ENCODE measurements around the gene EEFSEC. TPM values are rescaled to one million over a fixed set of nuclear protein-coding genes. Genes with fewer than 3 reads are reported as not detected.

Gene EEFSEC
- polyA plus RNA-seq, 1 donor from 2014 or later, result 4.6 TPM

DNA sequence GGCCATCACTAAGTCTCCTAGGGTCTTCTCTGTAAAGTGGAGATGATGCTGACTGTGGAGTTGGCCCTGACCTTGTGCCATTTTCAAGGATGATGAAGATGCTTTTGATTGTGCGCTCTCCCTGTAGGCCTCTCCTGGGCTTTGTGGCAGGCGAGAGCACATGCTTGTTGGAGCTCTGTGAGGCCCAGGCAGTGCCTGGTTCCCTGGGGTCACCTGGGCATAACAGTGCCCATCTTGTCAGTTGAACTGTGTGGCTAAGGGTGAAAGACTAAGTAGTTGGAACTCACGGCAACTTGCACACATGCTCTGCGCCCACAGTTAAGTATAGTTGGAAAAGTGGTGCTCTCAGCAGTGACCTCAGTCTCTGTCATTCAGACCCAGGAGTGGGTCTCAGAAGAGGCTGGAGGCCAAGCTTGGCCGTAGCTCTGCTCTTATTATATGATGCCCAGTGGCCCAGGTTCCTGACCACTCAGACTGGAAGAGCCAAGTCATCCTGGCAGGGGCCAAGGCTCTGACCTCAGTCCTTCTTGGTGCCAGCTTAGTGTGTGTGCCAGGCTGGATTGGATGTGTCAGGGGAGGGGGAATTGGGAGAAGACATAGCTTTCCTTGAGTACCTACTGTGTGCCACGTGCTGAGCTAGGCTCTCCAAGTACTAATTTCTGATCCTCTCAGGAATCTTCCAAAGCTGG, 154.6 kb downstream of the EEFSEC start:
- Histone ChIP-seq H3K4me3 (ENCODE audit: low read length) (no peak overlapping the region), H3K9me2 (ENCODE audit: insufficient read depth, low read length) (no peaks in the 10 kb centered on the region), H3K36me3 (ENCODE audit: insufficient read depth, low read length) (no peaks in the 10 kb centered on the region), H3K27me3 (ENCODE audit: insufficient read depth, low read depth, low read length) (no peaks in the 10 kb centered on the region), H4K20me1 (ENCODE audit: insufficient read depth) (no peaks in the 10 kb centered on the region), H3K9me3 (ENCODE audit: low read length) (no peaks in the 10 kb centered on the region), H3K27ac (ENCODE audit: low read length) (no peak overlapping the region), H3K9ac (ENCODE audit: low read length) (no peak overlapping the region), H2AFZ (ENCODE audit: low read depth, low read length) (no peak overlapping the region), H3K79me2 (replicated peaks; ENCODE audit: insufficient read depth, low read length) (no peaks in the 10 kb centered on the region), H3K4me2 (ENCODE audit: low read length) (no peak overlapping the region), H3F3A (ENCODE audit: insufficient read depth, low read length, poor library complexity, severe bottlenecking) (no peaks in the 10 kb centered on the region)
- TF ChIP-seq EP300 (conservative IDR thresholded peaks at IDR 0.05; ENCODE audit: poor library complexity, severe bottlenecking) (no peak), SMC3 (conservative IDR thresholded peaks at IDR 0.05; ENCODE audit: poor library complexity) (no peak), TAF1 (IDR thresholded peaks at IDR 0.05; ENCODE audit: low read depth) (no peak), EZH2 (IDR thresholded peaks at IDR 0.05; ENCODE audit: borderline replicate concordance, insufficient read depth, low read length, poor library complexity, severe bottlenecking) (no peak), RAD21 (conservative IDR thresholded peaks at IDR 0.05) (no peak), MXI1 (conservative IDR thresholded peaks at IDR 0.05; ENCODE audit: poor library complexity, severe bottlenecking) (no peak), CTCF (IDR thresholded peaks at IDR 0.05; ENCODE audit: poor library complexity, severe bottlenecking) (no peak), POLR2AphosphoS5 (IDR thresholded peaks at IDR 0.05) (no peak)
- TF ChIP-seq, protein P1, sequence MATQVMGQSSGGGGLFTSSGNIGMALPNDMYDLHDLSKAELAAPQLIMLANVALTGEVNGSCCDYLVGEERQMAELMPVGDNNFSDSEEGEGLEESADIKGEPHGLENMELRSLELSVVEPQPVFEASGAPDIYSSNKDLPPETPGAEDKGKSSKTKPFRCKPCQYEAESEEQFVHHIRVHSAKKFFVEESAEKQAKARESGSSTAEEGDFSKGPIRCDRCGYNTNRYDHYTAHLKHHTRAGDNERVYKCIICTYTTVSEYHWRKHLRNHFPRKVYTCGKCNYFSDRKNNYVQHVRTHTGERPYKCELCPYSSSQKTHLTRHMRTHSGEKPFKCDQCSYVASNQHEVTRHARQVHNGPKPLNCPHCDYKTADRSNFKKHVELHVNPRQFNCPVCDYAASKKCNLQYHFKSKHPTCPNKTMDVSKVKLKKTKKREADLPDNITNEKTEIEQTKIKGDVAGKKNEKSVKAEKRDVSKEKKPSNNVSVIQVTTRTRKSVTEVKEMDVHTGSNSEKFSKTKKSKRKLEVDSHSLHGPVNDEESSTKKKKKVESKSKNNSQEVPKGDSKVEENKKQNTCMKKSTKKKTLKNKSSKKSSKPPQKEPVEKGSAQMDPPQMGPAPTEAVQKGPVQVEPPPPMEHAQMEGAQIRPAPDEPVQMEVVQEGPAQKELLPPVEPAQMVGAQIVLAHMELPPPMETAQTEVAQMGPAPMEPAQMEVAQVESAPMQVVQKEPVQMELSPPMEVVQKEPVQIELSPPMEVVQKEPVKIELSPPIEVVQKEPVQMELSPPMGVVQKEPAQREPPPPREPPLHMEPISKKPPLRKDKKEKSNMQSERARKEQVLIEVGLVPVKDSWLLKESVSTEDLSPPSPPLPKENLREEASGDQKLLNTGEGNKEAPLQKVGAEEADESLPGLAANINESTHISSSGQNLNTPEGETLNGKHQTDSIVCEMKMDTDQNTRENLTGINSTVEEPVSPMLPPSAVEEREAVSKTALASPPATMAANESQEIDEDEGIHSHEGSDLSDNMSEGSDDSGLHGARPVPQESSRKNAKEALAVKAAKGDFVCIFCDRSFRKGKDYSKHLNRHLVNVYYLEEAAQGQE (IDR thresholded peaks at IDR 0.05; ENCODE audit: borderline replicate concordance), result no peak

DNA sequence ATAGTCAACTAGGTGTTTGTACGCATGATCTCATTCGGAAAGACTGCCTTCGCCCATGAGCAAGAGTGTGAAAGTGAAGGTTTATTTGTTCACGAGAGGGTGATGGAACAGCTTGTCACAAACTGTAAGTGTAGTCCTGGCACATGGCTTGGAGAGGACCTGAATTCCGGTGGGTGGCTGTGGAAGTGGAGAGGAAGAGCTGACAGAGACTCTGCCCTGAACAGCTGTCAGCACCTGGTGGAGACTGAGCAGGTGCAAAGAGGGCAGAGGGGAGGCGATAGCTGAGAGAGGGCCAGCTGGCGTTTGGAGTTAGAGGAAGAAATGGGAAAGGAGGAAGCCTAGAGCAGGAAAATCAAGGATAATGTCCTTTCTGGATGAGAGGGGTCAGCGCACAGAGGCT, 155.7 kb downstream of the EEFSEC start:
- Histone ChIP-seq H3K36me3 (ENCODE audit: insufficient read depth, low read length) (no peaks in the 10 kb centered on the region), H3K4me3 (ENCODE audit: low read length) (no peak overlapping the region), H3K27me3 (ENCODE audit: insufficient read depth, low read depth, low read length) (no peaks in the 10 kb centered on the region), H2AFZ (ENCODE audit: low read depth, low read length) (no peak overlapping the region), H3F3A (ENCODE audit: insufficient read depth, low read length, poor library complexity, severe bottlenecking) (no peaks in the 10 kb centered on the region), H3K4me2 (ENCODE audit: low read length) (no peak overlapping the region), H3K9me2 (ENCODE audit: insufficient read depth, low read length) (no peaks in the 10 kb centered on the region), H3K9me3 (ENCODE audit: low read length) (no peaks in the 10 kb centered on the region), H3K27ac (ENCODE audit: low read length) (no peak overlapping the region), H4K20me1 (ENCODE audit: insufficient read depth) (no peaks in the 10 kb centered on the region), H3K79me2 (replicated peaks; ENCODE audit: insufficient read depth, low read length) (no peaks in the 10 kb centered on the region), H3K9ac (ENCODE audit: low read length) (no peak overlapping the region)
- TF ChIP-seq RAD21 (conservative IDR thresholded peaks at IDR 0.05), result no peak
- TF ChIP-seq CTCF (IDR thresholded peaks at IDR 0.05; ENCODE audit: poor library complexity, severe bottlenecking), result no peak
- no peak for TF ChIP-seq EP300 (conservative IDR thresholded peaks at IDR 0.05; ENCODE audit: poor library complexity, severe bottlenecking)
- no peak for TF ChIP-seq EZH2 (IDR thresholded peaks at IDR 0.05; ENCODE audit: borderline replicate concordance, insufficient read depth, low read length, poor library complexity, severe bottlenecking)
- no peak for TF ChIP-seq TAF1 (IDR thresholded peaks at IDR 0.05; ENCODE audit: low read depth)
- TF ChIP-seq, protein P1 (IDR thresholded peaks at IDR 0.05; ENCODE audit: borderline replicate concordance), result no peak
- TF ChIP-seq SMC3 (conservative IDR thresholded peaks at IDR 0.05; ENCODE audit: poor library complexity), result no peak
- no peak for TF ChIP-seq MXI1 (conservative IDR thresholded peaks at IDR 0.05; ENCODE audit: poor library complexity, severe bottlenecking)
- no peak for TF ChIP-seq POLR2AphosphoS5 (IDR thresholded peaks at IDR 0.05)

All from neural cell (in vitro differentiated cells).